Loucy (cell line): ENCODE results near the gene MCM5.

Source experiments
- H2AFZ ChIP-seq: fragments of 200-600 bp; sonication (generic); 2 replicates; pipeline ENCODE4 v1.6.0; 2016; ENCODE audit warnings: antibody characterized with exemption, mild to moderate bottlenecking, low read length, moderate library complexity
- H3F3A ChIP-seq: fragments of 200-600 bp; 2 replicates; pipeline ENCODE4 v1.6.0; 2016; ENCODE audit warnings: antibody characterized with exemption, low read depth, mild to moderate bottlenecking
- H3K27me3 ChIP-seq: fragments of 200-600 bp; sonication (generic); 2 replicates; pipeline ENCODE4 v1.6.1; 2014; ENCODE audit warnings: low read length, mild to moderate bottlenecking; ENCODE audit not compliant: insufficient read depth, poor library complexity, severe bottlenecking
- H3K36me3 ChIP-seq: fragments of 200-600 bp; sonication (generic); 2 replicates; pipeline ENCODE4 v1.6.1; 2016; ENCODE audit warnings: low read length; ENCODE audit not compliant: insufficient read depth
- H3K4me1 ChIP-seq: fragments of 200-600 bp; sonication (generic); 2 replicates; pipeline ENCODE4 v1.5.1; 2014; ENCODE audit warnings: low read length, mild to moderate bottlenecking; ENCODE audit not compliant: insufficient read depth, poor library complexity, severe bottlenecking
- H3K4me2 ChIP-seq: fragments of 200-600 bp; sonication (generic); 2 replicates; pipeline ENCODE4 v1.6.0; 2014; ENCODE audit warnings: antibody characterized with exemption, low read length, low read depth, mild to moderate bottlenecking; ENCODE audit not compliant: poor library complexity, severe bottlenecking
- H3K4me3 ChIP-seq: fragments of 200-600 bp; sonication (generic); 2 replicates; pipeline ENCODE4 v1.5.1; 2014; ENCODE audit warnings: low read length, mild to moderate bottlenecking, mixed read lengths; ENCODE audit not compliant: poor library complexity, severe bottlenecking
- H3K79me2 ChIP-seq: fragments of 200-600 bp; sonication (generic); 2 replicates; pipeline ENCODE4 v1.6.1; 2014; ENCODE audit warnings: low read length; ENCODE audit not compliant: insufficient read depth
- H3K9ac ChIP-seq: fragments of 200-600 bp; sonication (generic); 2 replicates; pipeline ENCODE4 v1.6.0; 2014; ENCODE audit warnings: mild to moderate bottlenecking, low read depth, low read length, moderate library complexity; ENCODE audit not compliant: poor library complexity, severe bottlenecking
- H3K9me2 ChIP-seq: fragments of 200-600 bp; sonication (generic); replicated peaks from 2 replicates; pipeline ENCODE4 v1.6.1; 2016; ENCODE audit warnings: low read depth, low read length, mixed read lengths
- H3K9me3 ChIP-seq: fragments of 200-600 bp; sonication (generic); 2 replicates; pipeline ENCODE4 v1.6.1; 2014; ENCODE audit warnings: mild to moderate bottlenecking, antibody characterized with exemption, low read length, low read depth; ENCODE audit not compliant: insufficient read depth
- H4K20me1 ChIP-seq: fragments of 200-600 bp; sonication (generic); 2 replicates; pipeline ENCODE4 v1.6.0; 2014; ENCODE audit warnings: antibody characterized with exemption, low read length, mild to moderate bottlenecking; ENCODE audit not compliant: insufficient read depth, poor library complexity, severe bottlenecking
- EZH2phosphoT487 ChIP-seq: fragments of 200-600 bp; IDR thresholded peaks from 2 replicates; pipeline ENCODE4 v1.6.1; 2018; ENCODE audit warnings: antibody characterized with exemption, mild to moderate bottlenecking, moderate library complexity, borderline replicate concordance
- TF ChIP-seq, protein P1 (sequence below): fragments of 200-600 bp; sonication (generic); conservative IDR thresholded peaks from 2 replicates; pipeline ENCODE4 v1.5.1; 2014; ENCODE audit warnings: mild to moderate bottlenecking, antibody characterized with exemption, low read length

Gene MCM5

DNA sequence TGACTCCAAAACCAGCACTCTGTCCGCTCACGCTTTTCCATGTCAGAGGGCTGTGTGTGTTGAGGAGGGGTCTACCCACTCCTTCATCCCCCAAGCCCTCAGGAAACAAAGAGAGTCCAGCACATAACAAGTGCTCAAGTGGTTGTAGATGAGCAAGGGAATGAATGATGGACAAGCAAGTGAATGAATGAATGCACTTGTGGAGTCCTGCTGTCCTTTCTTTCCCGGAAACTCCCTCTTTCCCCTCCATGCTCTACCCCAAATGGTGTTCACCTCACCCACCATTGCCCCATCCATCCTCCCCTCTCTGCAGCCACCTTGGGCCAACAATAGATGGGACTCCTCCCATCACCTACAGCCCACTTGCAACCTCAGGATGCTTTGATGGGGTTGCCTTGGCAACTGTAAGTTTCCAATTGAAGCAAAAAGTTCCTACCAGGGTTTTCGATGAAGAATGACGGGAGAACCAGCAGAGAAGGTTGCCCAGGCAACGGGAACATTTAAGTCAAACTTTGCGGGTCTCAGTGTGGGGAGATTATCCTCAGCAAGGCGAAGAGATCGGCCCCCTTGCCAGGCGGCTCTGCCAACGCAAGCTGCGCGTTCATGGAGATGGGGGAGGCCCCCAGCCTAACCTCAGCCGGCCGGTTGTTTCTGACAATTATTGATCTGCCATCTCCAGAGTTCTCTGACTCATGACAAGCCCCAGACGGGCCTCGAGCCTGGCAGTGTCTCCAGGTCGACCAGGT lies 51.1 kb downstream of the MCM5 start:
- no peak overlapping the region for H2AFZ ChIP-seq
- no peak overlapping the region for H3K4me2 ChIP-seq
- no peaks in the 10 kb centered on the region for H3K9me3 ChIP-seq
- no peaks in the 10 kb centered on the region for H3K9me2 ChIP-seq
- no peaks in the 10 kb centered on the region for H3K79me2 ChIP-seq
- H3K4me3 ChIP-seq, result no peak overlapping the region
- TF ChIP-seq, protein P1, sequence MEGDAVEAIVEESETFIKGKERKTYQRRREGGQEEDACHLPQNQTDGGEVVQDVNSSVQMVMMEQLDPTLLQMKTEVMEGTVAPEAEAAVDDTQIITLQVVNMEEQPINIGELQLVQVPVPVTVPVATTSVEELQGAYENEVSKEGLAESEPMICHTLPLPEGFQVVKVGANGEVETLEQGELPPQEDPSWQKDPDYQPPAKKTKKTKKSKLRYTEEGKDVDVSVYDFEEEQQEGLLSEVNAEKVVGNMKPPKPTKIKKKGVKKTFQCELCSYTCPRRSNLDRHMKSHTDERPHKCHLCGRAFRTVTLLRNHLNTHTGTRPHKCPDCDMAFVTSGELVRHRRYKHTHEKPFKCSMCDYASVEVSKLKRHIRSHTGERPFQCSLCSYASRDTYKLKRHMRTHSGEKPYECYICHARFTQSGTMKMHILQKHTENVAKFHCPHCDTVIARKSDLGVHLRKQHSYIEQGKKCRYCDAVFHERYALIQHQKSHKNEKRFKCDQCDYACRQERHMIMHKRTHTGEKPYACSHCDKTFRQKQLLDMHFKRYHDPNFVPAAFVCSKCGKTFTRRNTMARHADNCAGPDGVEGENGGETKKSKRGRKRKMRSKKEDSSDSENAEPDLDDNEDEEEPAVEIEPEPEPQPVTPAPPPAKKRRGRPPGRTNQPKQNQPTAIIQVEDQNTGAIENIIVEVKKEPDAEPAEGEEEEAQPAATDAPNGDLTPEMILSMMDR, result no peak
- TF ChIP-seq EZH2phosphoT487, result no peak
- H3K4me1 ChIP-seq, result no peaks in the 10 kb centered on the region
- H3F3A ChIP-seq, result no peaks in the 10 kb centered on the region
- H3K9ac ChIP-seq, result no peak overlapping the region
- H4K20me1 ChIP-seq, result no peaks in the 10 kb centered on the region
- H3K27me3 ChIP-seq, result no peaks in the 10 kb centered on the region
- peaks cover 15% of the 10 kb centered on the region; the same call in 1 of the 2 replicates for H3K36me3 ChIP-seq

DNA sequence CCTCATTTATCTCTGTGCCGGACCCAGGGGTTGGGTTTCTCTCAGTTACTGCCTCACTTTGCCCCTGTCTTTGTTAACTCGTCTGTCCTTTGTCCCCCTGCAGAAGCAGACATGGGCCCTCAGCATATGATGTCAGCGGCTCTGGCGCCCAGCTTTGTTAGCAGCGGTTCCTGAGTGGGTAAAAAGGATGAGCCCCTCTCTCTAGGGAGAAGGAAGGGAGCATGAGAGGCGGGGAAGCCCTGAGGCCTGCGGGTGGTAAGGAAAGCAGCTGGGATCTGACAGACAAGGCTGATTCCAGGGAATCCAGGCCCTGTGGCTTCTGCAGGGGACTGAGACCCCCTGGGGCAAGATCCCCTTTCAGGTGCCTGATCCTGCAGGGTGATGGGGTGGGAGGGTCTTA lies 51.7 kb downstream of the MCM5 start:
- Histone ChIP-seq H4K20me1 (no peaks in the 10 kb centered on the region), H2AFZ (no peak overlapping the region), H3K9ac (no peak overlapping the region), H3K36me3 (peaks cover 15% of the 10 kb centered on the region; the same call in 1 of the 2 replicates), H3K27me3 (no peaks in the 10 kb centered on the region), H3F3A (no peaks in the 10 kb centered on the region), H3K4me3 (no peak overlapping the region), H3K4me1 (no peaks in the 10 kb centered on the region), H3K9me2 (no peaks in the 10 kb centered on the region), H3K9me3 (no peaks in the 10 kb centered on the region), H3K4me2 (no peak overlapping the region), H3K79me2 (no peaks in the 10 kb centered on the region)
- TF ChIP-seq, protein P1, result no peak
- no peak for TF ChIP-seq EZH2phosphoT487

DNA sequence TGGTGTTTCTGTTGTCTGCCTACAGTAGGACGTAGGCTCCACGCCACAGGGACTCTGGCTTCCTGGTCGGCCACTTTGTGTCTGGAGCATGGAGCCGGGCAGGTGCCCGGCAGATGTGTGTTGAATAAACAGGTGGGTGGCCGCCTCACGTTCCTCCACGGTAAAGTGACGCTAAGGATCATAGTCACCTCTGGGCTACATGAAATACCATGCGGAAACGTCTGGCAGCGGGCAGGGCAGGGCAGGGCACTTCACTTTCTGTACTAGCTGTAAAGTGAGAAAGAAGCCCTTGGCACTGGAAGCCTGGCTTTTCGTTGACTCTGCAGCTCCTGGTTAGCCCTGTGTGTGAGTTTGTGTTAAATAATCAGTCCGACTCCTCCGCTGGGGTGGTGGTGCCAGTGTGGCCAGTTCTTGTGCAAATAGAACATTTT lies 52.4 kb downstream of the MCM5 start:
- Histone ChIP-seq H4K20me1 (no peaks in the 10 kb centered on the region), H3K79me2 (no peaks in the 10 kb centered on the region), H3K36me3 (peaks cover 15% of the 10 kb centered on the region; the same call in 1 of the 2 replicates), H3K9me3 (no peaks in the 10 kb centered on the region), H3K9ac (no peak overlapping the region), H3F3A (no peaks in the 10 kb centered on the region), H3K27me3 (no peaks in the 10 kb centered on the region), H2AFZ (no peak overlapping the region), H3K4me3 (no peak overlapping the region), H3K9me2 (no peaks in the 10 kb centered on the region), H3K4me1 (no peaks in the 10 kb centered on the region), H3K4me2 (no peak overlapping the region)
- no peak for TF ChIP-seq EZH2phosphoT487
- TF ChIP-seq, protein P1, result no peak
